Muscle layer of duodenum (tissue), 2 donors: ENCODE results near the gene ARFGEF3.

ENCODE experiments used
- H3K27ac ChIP-seq: one replicate; pipeline ENCODE4 v1.7.0; 2013; ENCODE audit warnings: mild to moderate bottlenecking, low read length
- H3K27me3 ChIP-seq: one replicate; pipeline ENCODE4 v1.7.0; 2013; ENCODE audit warnings: low read depth, mild to moderate bottlenecking, control low read depth, low read length
- H3K36me3 ChIP-seq, 2 donors: one replicate each; pipeline ENCODE4 v1.7.0; 2013; ENCODE audit warnings: low read length in 2 of 2, control low read depth in 1 of 2, mild to moderate bottlenecking in 1 of 2; ENCODE audit not compliant: insufficient read depth in 2 of 2, control insufficient read depth in 1 of 2
- H3K4me1 ChIP-seq, 2 donors: one replicate each; pipeline ENCODE4 v1.7.0; 2013; ENCODE audit warnings: low read length in 2 of 2, mild to moderate bottlenecking in 2 of 2, control low read depth in 1 of 2, moderate library complexity in 1 of 2; ENCODE audit not compliant: insufficient read depth in 2 of 2, control insufficient read depth in 1 of 2
- H3K4me3 ChIP-seq, 2 donors: one replicate each; pipeline ENCODE4 v1.7.0; 2013; ENCODE audit warnings: low read length in 2 of 2, low read depth in 1 of 2, mild to moderate bottlenecking in 1 of 2
- H3K9me3 ChIP-seq, 2 donors: one replicate each; pipeline ENCODE4 v1.7.0; 2013; ENCODE audit warnings: low read length in 2 of 2, control low read depth in 1 of 2, mild to moderate bottlenecking in 1 of 2; ENCODE audit not compliant: control insufficient read depth in 1 of 2
- donor health status: healthy.

The ARFGEF3 gene

DNA sequence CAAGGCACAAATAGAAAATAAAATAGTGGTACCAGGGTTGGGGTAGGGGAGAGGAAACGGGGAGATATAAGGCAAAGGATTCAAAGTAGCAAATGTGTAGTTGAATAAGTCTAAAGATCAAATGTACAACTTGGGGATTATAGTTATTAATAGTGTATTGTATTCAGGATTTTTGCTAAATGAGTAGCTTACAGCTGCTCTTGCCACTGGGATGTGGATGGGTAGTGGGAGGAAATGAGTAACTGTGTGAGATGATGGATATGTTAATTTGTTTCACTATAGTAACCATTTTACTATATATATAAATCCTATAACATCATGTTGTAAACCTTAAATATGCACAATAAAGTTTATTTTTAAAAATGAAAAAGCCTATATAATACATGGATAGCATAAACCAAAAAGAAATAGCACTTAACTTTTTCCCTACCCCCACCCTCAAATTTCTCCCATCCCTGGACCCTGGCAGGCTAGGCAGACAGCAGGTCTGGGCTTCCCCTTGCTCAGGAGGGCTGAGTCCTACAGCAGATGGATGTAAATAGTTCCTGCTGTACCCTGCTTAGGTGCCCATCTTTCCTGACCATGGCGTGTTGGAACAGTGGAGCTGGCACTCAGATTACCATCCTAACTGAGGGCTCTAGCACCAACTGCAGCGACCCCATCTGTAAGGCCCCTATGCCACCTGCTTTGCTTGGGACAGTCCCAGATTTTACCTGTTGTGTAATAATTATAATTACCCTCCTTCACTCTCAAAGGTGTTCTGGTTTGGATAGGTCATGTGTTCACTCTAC lies 85.1 kb downstream of the ARFGEF3 start:
- Histone ChIP-seq H3K36me3 (no peaks in the 10 kb centered on the region), H3K27me3 (no peaks in the 10 kb centered on the region), H3K27ac (no peak overlapping the region), H3K4me1 (no peaks in the 10 kb centered on the region), H3K4me3 (no peak overlapping the region), H3K9me3 (no peaks in the 10 kb centered on the region)

DNA sequence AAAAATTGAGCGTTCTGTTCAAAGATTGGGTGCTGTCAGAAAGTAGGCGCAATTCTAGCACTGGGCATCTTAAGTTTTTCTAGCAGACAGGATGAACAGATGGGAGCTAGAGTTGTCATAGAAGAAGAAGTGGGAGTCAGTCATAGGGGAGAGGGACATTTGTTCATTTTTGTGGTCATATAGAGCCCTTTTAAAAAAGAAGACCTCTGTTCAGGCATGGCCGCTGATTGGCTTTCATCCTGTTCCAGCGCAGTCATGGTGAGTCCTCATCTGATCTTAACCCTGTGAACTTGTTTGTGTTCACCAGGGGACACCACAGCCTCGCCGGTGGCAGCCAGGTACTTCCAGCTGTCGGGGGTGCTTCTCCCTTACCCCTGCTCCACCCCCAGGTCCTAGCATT lies 86.3 kb downstream of the ARFGEF3 start:
- Histone ChIP-seq H3K36me3 (no peaks in the 10 kb centered on the region), H3K4me1 (no peaks in the 10 kb centered on the region), H3K27ac (no peak overlapping the region), H3K9me3 (no peaks in the 10 kb centered on the region), H3K27me3 (no peaks in the 10 kb centered on the region), H3K4me3 (no peak overlapping the region)

DNA sequence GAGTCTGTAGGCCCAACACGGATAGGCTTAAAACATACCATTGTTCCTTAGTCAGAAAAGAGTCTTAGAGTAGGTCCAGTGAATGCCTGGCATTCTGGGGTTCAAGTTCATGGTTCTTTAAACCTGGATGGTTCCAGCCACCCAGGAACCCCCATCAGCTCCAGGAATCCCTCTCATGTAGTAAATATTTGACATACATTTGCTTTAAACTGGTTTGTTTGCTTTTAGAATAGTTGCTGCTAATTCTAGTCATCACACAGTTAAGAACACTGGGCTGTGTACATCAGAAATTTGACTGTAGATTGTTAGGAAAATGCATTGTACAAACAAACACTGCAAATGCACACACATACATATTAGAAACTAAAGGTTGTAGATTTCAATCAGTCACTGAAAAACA lies 87.1 kb downstream of the ARFGEF3 start:
- no peak overlapping the region for H3K27ac ChIP-seq
- no peak overlapping the region for H3K4me3 ChIP-seq
- no peaks in the 10 kb centered on the region for H3K9me3 ChIP-seq
- H3K27me3 ChIP-seq = no peaks in the 10 kb centered on the region
- H3K36me3 ChIP-seq = no peaks in the 10 kb centered on the region
- H3K4me1 ChIP-seq = no peaks in the 10 kb centered on the region

DNA sequence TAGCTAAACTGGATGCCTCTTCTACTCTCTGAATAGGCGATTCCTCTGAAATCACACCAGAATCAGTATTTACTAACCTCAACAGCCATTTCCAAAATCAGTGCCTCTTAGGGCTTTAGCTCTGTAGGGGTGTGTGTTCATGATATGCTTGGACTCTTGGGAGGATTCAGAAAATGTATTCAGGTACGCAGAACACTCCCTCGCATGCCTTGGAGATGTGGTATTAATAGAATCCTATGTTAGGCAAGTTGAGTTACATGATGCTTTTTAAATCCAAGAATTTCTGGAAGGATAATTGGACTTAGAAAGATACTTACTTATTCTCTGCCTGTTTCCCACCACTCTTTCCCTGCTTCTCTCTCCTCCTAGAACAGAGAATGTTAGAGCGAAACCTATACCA lies 88.3 kb downstream of the ARFGEF3 start:
- Histone ChIP-seq H3K4me3 (no peak overlapping the region), H3K4me1 (no peaks in the 10 kb centered on the region), H3K27me3 (no peaks in the 10 kb centered on the region), H3K9me3 (no peaks in the 10 kb centered on the region), H3K27ac (no peak overlapping the region), H3K36me3 (no peaks in the 10 kb centered on the region)

DNA sequence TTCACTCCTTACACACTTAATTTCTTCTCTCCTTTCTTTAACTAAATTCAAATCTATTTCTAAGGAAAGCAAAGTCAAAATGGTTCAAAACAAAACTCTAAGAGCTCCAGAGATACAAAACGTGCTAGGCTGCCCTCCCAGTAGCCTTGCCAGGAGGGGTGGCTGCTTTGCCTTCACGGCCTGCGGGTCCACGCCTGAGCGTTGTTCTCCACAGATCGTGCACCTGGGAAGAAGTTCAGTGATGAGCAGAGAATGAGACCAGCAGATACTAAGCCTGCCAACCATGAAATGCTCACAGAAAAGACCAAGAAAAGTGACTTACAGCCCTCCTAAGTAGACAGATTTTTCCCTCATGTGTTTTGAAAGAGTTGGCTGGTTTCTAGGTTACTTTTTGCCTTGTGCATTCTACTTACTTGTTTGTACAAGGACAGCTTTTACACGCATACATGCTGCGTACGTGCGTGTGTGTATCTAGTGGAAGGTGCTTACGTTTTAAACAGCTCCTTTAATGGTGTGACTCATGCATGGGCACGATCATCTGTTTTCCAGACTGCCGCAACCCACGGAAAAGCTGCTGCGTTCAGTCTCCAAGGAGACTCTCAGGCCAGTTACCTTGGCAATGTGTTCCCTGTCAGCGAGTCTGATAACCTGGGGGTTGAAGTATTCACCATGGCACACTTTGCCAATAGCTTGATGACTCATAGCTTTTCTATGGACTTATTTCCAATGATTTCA lies 88.9 kb downstream of the ARFGEF3 start:
- no peaks in the 10 kb centered on the region for H3K27me3 ChIP-seq
- no peak overlapping the region for H3K27ac ChIP-seq
- no peaks in the 10 kb centered on the region for H3K9me3 ChIP-seq
- H3K4me1 ChIP-seq = no peaks in the 10 kb centered on the region
- H3K4me3 ChIP-seq = no peak overlapping the region
- H3K36me3 ChIP-seq = no peaks in the 10 kb centered on the region

DNA sequence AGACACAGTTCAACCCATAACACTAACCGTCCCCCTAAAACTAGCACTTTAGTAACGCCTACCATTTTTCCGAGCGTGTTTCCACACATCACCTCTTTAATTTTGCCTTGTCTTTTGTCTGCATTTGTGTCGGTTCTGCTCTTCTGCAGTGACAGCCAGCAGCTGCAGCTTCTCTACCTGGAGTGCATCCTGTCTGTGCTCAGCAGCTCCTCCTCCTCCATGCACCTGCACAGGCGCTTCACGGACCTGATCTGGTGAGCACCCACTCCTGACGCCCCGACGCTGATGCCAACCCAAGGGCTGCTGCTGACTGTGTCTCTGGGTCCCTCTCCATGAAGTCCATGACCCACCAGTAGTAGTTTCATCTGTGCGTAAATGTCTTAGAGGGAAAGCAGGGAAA lies 92.0 kb downstream of the ARFGEF3 start:
- Histone ChIP-seq H3K36me3 (no peaks in the 10 kb centered on the region), H3K4me1 (no peaks in the 10 kb centered on the region), H3K9me3 (no peaks in the 10 kb centered on the region), H3K27ac (no peak overlapping the region), H3K27me3 (no peaks in the 10 kb centered on the region), H3K4me3 (no peak overlapping the region)

DNA sequence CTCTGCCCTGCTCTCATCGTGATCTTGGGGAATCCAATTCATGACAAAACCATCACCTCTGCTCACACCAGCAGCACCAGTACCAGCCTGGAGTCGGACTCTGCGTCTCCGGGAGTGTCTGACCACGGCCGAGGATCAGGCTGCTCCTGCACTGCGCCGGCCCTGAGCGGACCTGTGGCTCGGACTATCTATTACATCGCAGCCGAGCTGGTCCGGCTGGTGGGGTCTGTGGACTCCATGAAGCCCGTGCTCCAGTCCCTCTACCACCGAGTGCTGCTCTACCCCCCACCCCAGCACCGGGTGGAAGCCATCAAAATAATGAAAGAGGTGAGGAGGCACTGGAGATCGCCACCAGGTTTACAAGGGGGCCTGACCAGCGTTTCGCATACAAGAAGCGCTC lies 93.7 kb downstream of the ARFGEF3 start:
- H3K9me3 ChIP-seq = no peaks in the 10 kb centered on the region
- H3K36me3 ChIP-seq = no peaks in the 10 kb centered on the region
- no peak overlapping the region for H3K4me3 ChIP-seq
- H3K27ac ChIP-seq = no peak overlapping the region
- no peaks in the 10 kb centered on the region for H3K4me1 ChIP-seq
- no peaks in the 10 kb centered on the region for H3K27me3 ChIP-seq

DNA sequence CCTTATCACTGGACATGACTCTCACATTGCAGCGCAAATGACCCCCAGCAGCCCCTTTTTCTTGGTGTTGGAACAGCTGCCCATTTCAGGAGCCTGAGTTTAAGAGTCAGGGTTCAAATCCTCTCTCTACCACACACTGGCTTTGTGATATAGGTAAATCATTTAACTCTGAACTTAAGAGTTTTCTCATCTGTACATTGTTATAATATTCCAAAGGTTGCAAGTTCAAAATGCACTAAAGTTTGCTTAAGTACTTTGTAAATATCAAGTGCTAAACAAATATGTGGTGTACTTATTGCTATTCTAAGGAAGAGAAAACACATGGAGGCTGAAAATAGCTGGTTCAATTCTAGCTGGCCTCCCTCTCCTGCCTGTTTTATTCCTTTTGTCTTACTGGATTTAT lies 95.9 kb downstream of the ARFGEF3 start:
- Histone ChIP-seq H3K27ac (no peak overlapping the region), H3K36me3 (no peaks in the 10 kb centered on the region), H3K4me3 (no peak overlapping the region), H3K27me3 (no peaks in the 10 kb centered on the region), H3K4me1 (no peaks in the 10 kb centered on the region), H3K9me3 (no peaks in the 10 kb centered on the region)

DNA sequence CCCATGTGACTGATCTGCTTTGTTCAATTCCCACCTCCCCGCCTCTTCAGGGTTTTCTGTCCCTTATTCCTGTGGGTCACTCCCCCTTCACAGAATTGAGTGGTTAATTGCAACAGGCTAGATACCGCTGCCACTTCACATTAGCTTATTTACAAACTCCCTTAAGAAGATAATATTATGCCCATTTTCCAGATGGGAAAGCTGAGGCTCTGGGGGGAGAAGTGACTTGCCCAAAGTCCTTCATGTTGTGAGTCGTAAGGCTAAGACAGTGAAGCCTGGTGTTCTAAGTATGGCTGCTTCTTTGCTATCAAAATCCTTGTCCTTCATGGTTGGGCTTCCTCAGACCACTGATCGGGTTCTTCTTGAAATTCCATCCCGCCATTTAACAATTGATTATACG lies 96.5 kb downstream of the ARFGEF3 start:
- Histone ChIP-seq H3K4me1 (no peaks in the 10 kb centered on the region), H3K36me3 (no peaks in the 10 kb centered on the region), H3K27ac (no peak overlapping the region), H3K9me3 (no peaks in the 10 kb centered on the region), H3K4me3 (no peak overlapping the region), H3K27me3 (no peaks in the 10 kb centered on the region)

DNA sequence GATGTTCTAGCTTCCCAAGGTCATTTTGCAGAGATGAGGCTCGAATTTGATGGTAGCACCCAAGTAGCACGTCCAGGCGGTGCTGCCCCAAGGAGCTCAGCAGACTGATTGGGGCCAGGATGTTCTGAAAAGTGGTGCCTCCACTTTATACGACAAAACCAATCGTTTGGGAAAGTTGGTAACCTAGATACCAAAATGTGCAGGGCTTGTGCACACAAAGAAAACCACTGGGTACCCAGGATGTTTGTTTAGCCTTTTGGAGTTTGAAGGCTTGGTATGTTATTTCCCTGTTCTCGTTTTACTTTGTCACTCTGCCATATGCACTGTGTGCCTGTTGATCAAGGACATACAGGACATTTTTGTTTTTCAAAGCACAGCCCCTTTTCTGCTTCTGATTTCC lies 97.3 kb downstream of the ARFGEF3 start:
- Histone ChIP-seq H3K9me3 (no peaks in the 10 kb centered on the region), H3K27me3 (no peaks in the 10 kb centered on the region), H3K4me1 (no peaks in the 10 kb centered on the region), H3K36me3 (no peaks in the 10 kb centered on the region), H3K27ac (no peak overlapping the region), H3K4me3 (no peak overlapping the region)

DNA sequence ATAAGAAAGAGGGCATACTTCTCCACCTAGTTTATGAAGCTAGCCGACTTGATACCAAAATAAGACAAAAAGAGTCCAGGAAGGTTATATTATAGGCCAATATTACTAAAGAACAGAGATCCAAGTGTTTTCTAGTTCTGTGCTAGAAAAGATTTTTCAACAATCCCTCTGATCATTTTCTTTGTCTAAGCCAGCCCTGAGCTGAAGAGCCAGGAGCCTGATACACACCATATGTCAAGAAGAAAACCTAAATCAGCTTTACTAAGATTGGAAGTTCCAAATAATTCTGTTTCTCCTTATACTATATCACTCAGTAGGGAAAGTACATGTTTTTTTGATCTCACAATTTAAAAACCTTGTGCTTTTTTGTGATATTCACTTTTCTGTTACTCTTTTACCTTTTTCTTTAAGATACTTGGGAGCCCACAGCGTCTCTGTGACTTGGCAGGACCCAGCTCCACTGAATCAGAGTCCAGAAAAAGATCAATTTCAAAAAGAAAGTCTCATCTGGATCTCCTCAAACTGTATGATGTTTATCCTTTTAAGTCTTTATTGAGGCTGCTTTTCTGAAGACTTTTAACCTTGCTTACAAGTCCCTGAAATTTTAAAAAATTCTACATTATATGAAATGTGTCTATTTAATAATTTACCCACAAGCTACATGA lies 99.5 kb downstream of the ARFGEF3 start:
- Histone ChIP-seq H3K4me3 (no peak overlapping the region), H3K4me1 (no peaks in the 10 kb centered on the region), H3K27me3 (no peaks in the 10 kb centered on the region), H3K27ac (no peak overlapping the region), H3K36me3 (no peaks in the 10 kb centered on the region), H3K9me3 (no peaks in the 10 kb centered on the region)
